Activated CD4-positive, alpha-beta T cell treated with anti-CD3 and anti-CD28 coated beads, Interleukin-2, amount 50 U/mL, for 1 hour (primary cell): Measurements from ENCODE around the gene MYO6.

Experiments used
- DNase-seq: peaks from one replicate; pipeline ENCODE4 v3.0.0-alpha.2; 2020

MYO6 gene

DNA sequence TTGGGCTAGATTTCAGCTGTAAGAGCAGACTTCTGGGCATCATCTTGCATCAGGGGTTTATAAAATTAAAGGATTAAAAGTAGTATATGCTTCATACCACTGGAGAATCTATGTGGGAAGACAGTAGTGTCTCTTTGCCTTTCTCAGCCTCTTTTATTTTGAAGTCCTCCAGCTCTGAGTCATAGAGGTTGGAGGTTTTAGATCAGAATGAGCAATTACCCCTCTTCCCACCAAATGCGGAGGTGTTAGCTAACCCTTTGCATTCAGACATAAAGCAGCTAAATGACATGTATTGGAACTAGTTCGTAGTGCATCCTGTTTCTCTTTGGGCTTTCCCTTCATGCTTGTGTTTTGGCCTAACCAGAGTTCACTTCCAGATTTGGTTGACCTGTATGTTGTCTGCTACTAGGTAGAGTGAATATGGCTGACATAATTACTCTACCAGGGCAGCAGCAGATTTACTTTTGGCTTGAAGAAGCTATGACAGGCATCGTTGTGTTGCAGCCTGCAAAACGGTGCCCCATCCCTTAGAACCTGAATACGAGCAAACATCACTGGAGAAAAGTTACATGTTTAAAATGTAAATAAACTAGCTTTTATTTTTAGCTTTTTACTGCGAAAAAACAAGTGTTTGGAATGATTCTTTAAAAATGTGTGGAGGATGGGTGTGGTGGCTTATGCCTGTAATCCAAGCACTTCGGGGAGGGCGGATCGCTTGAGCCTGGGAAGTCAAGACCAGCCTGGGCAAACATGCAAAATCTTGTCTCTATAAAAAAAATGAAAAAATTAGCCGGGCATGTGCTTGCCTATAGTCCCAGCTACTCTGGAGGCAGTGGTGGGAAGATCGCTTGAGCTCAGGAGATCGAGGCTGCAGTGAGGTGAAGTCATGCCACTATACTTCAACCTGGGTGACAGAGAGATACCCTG is 82.2 kb downstream of the MYO6 start:
- DNase-seq, result no peak

DNA sequence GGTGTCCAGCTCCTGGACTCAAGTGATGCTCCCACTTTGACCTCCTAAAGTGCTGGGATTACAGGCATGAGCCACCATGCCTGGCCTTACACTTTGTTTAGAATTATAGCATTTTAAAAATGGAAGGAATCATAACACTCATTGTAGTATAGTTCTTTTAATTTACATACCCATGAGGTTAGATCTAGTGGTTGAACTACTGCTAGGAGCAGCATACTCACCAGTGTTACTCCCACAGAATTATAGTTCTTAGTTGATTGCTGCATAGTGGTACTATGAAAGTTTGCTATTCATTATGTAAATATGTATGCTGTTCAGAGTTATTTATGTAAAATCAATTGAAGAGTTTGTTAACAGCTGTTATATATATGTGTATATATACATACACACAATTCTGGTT is 85.4 kb downstream of the MYO6 start:
- DNase-seq, result no peak

DNA sequence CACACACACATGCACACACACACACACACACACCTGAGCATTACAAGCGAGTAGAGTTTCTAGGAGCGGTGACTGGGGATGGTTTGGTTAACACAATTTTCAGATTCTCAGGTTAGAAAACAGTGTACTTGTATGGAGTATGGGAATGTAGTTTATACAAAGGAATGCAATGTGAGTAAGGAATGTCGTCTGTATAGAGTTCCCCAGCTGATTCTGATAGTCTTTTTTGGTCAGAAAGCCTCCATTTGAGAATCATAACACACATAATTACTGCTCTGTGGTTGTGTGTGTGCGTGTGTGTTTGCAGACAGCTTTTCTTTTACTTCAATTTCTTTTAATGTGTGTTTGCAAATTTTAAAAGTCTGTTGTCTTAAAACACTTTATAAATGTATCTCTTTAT is 93.2 kb downstream of the MYO6 start:
- no peak for DNase-seq

DNA sequence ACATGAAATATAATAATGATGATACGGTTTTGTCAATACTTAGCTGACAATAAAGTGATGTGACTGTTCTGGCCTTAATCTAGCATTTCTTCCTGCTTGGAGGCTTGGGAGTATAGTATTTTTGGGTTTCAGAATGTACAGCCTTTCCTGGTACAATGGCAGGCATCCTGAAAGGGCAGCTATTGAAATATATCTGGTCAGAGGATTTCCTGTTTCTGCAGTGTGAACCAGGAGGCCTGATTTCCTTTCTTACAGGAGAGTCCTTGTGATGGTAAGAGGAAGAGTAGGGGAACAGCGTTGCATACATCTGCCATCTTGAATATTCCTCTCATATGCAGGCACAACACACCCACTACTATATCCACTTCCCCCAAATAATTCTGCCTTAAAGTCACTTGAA is 93.7 kb downstream of the MYO6 start:
- no peak for DNase-seq

DNA sequence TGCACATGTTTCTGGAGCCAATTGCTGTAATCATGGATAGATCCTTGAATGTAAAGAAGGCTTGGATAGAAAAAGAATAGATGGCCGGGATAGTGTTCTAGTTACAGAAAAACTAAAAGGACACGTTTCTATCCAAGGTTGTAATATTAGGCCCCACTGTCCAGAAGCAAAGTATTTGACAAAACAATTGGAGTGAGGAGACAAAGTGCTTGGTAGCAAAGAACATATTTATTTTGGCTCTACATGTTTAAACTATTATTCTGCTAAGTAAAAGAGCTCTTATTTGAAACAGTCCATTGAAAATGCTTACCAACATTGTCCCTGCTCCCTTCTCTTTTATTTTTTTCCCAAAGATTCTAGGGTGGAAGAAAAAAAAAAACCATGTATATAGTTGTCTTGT is 94.4 kb downstream of the MYO6 start:
- DNase-seq, result no peak

DNA sequence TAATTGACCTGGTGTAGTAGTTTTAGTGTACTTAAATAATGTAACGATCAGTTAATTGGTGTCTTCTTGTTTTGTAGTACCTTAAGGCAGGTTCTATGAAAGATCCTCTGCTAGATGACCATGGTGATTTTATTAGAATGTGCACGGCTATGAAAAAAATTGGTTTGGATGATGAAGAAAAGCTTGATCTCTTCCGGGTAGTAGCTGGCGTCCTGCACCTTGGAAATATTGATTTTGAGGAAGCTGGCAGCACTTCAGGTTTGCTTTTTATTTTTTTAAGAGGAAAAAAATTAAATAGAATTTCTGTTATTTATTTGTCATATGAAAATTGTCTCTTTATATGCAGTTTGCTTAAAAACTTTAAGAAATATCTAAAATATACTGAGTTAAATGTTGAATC is 99.2 kb downstream of the MYO6 start:
- DNase-seq, result no peak

GRCh38 chr6:75849329-75850025 is 100.4 kb downstream of the MYO6 start:
- no peak for DNase-seq

- no peak for DNase-seq
Measured at GRCh38 chr6:75850026-75850833, 101.2 kb downstream of the MYO6 start.

GRCh38 chr6:75852721-75853120 is 103.7 kb downstream of the MYO6 start:
- DNase-seq, result no peak

DNA sequence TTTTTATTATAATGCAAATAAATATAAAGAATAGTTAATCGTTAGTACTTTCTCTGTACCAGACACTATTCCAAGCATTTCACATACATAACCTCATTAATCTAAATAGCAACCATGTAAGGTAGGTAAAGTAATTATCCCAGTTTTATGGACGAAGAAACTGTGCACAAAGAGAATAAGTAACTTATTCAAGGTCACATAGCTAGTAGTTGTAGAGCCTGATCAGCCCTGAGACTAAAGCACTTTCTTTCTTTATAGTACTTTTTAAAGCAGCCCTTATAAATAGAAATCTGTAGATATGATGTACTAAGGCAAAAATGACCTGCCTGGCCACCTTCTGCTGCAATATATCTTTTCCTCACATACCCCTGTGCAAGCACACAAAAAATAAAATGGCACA is 104.8 kb downstream of the MYO6 start:
- no peak for DNase-seq

GRCh38 chr6:75855052-75855451 is 106.0 kb downstream of the MYO6 start:
- no peak for DNase-seq

GRCh38 chr6:75856902-75857301 is 107.9 kb downstream of the MYO6 start:
- DNase-seq, result no peak

DNA sequence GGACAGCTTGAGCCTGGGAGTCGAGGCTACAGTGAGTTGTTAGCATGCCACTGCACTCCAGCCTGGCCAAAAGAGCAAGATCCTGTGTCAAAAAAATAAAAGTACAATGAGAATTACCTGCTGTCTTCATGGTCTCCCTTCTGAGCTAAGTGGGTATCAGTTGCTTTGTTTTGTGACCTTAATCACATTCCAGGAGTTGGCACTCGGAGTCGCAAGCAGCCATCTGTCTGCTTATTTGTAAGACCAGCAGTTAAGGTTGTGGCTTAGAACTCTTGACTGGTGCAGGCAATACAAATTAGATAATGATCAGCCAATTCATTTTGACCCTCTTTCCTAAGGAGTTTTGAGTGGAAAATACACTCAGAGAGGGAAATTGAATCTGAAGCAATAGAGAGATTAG is 114.0 kb downstream of the MYO6 start:
- DNase-seq, result no peak

- no peak for DNase-seq
Measured at GRCh38 chr6:75863784-75864183, 114.7 kb downstream of the MYO6 start.

- DNase-seq, result no peak
Measured at GRCh38 chr6:75864446-75864845, 115.4 kb downstream of the MYO6 start.

GRCh38 chr6:75870389-75870788 is 121.3 kb downstream of the MYO6 start:
- DNase-seq, result no peak

DNA sequence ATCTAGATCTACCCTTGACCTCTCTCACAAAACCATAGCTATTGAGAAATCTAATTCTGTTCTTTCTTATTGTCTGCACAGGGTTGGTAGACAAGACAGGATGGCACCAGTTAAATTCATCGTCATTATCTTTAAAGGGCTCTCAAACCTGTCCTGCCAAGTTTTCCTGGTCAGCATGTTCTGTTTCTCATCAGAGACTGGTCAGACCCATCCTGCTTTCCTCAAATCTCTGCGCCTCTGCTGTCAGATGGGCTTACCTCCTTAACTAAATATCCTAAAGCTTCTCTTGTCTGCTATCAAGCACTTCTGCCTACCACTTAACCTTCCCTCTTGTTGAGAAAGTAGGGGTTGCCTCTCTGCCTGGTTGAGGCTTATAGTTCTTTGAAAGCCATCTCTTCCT is 125.2 kb downstream of the MYO6 start:
- no peak for DNase-seq

DNA sequence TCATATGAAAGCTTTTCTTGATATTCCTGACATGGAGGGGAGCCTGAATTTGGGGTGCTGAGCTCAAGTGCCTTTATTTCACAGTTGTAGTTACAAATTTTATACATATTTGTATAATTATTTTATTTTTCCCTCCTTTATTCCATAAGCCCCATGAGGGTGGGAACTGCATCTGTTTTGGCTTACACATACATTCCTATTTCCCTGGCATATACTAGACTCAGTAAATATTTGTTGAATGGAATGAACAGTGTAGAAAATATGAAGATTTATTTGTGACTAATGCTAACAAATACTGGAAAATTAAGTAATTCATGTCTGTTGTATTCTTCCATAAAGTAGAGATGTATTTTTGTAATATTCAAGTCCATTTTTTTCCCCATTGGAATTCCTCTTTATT is 127.1 kb downstream of the MYO6 start:
- DNase-seq, result no peak

DNA sequence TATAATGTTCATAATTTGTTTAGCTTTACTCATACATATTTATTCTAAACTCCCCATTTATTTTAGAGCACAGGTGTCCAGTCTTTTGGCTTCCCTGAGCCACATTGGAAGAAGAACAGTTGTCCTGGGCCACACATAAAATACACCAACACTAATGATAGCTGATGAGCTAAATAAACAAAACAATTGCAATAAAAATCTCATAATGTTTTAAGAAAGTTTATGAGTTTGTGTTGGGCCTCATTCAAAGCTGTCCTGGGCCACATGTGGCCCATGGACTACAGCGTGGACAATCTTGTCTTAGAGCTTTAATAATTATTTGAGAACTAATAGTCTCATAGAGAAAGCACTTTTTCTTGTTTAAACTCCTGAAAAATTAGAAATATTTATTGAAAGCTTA is 131.3 kb downstream of the MYO6 start:
- no peak for DNase-seq

- DNase-seq, result no peak
Measured at GRCh38 chr6:75882734-75883133, 133.7 kb downstream of the MYO6 start.

GRCh38 chr6:75884822-75885221 is 135.8 kb downstream of the MYO6 start:
- no peak for DNase-seq

- DNase-seq, result no peak
Measured at GRCh38 chr6:75892384-75892783, 143.3 kb downstream of the MYO6 start.

- DNase-seq, result no peak
Measured at GRCh38 chr6:75893058-75893775, 144.2 kb downstream of the MYO6 start.
